ENCODE measurements around the gene SPOCD1. TPM values are rescaled to one million over a fixed set of nuclear protein-coding genes. Genes with fewer than 3 reads are reported as not detected.

The SPOCD1 gene
- polyA plus RNA-seq, 3 donors, result not detected

- Histone ChIP-seq H3K4me1 (ENCODE audit: control insufficient read depth in 1 of 2, insufficient read depth in 2 of 2, low read length in 2 of 2) (peaks cover 8 to 18% of the 10 kb centered on the region in 2 donors), H2AFZ (ENCODE audit: insufficient read depth, low read depth, low read length, poor library complexity, severe bottlenecking) (no peak overlapping the region), H3K9ac (ENCODE audit: insufficient read depth, low read length, poor library complexity, severe bottlenecking) (no peak overlapping the region), H3K27ac (ENCODE audit: low read depth in 1 of 2, low read length in 2 of 2) (no peak overlapping the region), H4K20me1 (ENCODE audit: insufficient read depth, low read length) (no peaks in the 10 kb centered on the region), H3K79me2 (ENCODE audit: insufficient read depth, low read length) (no peaks in the 10 kb centered on the region), H3K9me3 (replicated peaks in 1 of 2; ENCODE audit: control insufficient read depth in 1 of 2, insufficient read depth in 1 of 2, low read length in 2 of 2) (no peaks in the 10 kb centered on the region), H3K4me3 (replicated peaks in 1 of 3; ENCODE audit: low read depth in 2 of 3, low read length in 3 of 3) (no peak overlapping the region), H3K27me3 (ENCODE audit: control insufficient read depth in 2 of 2, insufficient read depth in 2 of 2, low read length in 2 of 2) (no peaks in the 10 kb centered on the region), H3K4me2 (replicated peaks; ENCODE audit: extremely low read depth, low read length, poor library complexity, severe bottlenecking) (no peak overlapping the region), H3K36me3 (replicated peaks in 1 of 2; ENCODE audit: control insufficient read depth in 1 of 2, insufficient read depth in 2 of 2, low read length in 2 of 2) (no peaks in the 10 kb centered on the region)
- intact Hi-C loops (cut with micrococcal nuclease), result loop anchor here in 1 of 2 donors (10.0 kb wide), 1 partner anchor 227 kb away; no protein-coding TSS in a partner anchor
- H3K27ac Mint-ChIP-seq, result peak overlapping the region in 1 of 7 donors; percentile 7
- peaks cover 5 to 14% (median 13%) of the 10 kb centered on the region in 3 donors for H3K27me3 Mint-ChIP-seq (ENCODE audit: low read depth in 3 of 3)
- H3K9me3 Mint-ChIP-seq, result no peaks in the 10 kb centered on the region
- TF ChIP-seq CTCF (IDR thresholded peaks at IDR 0.05), result no peak
- no peak overlapping the region for H3K4me3 Mint-ChIP-seq
- 86% methylated on average over 8 of the region's 11 CpGs for WGBS (ENCODE audit: insufficient coverage)
- no peaks in the 10 kb centered on the region for H3K36me3 Mint-ChIP-seq
- H3K4me1 Mint-ChIP-seq, result peaks cover 8% of the 10 kb centered on the region
- DNase-seq, result no peak
Measured at GRCh38 chr1:31792116-31792515, 23.7 kb downstream of the SPOCD1 start.

DNA sequence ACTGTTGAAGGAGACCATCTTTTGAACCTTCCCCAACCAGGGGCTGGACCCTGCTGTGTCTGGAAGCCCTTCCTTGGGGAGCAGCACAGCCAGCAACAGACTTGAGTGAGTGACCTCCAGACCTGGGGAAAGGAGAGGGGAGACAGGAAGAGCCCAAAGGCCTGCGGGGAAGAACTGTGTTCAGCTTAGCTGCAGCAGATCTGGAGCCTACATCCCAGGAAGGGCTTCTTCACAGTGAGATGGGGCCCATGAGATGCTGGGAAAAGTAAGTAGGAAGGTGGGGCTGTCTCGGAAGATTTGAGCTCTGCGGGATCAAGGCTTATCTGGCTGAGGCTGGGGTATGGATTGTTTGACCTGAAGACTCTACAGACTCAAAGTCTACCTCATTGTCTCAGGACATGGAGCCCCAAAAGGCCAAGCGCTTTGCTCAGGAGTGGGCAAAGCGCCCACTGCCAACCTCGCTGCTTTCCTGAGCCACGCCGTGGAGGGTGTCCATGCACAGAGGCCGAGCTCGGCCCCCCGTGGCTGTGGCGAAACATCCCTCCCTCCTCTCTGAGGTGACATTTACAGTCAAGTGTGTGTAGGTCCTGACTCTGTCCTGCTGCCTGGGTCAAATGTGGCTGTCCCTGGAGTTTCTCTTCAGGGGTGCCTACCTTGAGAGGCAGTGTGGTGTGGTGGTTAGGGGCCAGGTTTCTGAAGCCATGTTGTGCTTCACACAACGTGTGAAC, 24.5 kb downstream of the SPOCD1 start:
- no peak for TF ChIP-seq CTCF (IDR thresholded peaks at IDR 0.05)
- 93% methylated on average over 6 of the region's 13 CpGs for WGBS (ENCODE audit: insufficient coverage)
- peaks cover 8% of the 10 kb centered on the region for H3K4me1 Mint-ChIP-seq
- Histone ChIP-seq H3K4me2 (replicated peaks; ENCODE audit: extremely low read depth, low read length, poor library complexity, severe bottlenecking) (no peak overlapping the region), H3K36me3 (replicated peaks in 1 of 2; ENCODE audit: control insufficient read depth in 1 of 2, insufficient read depth in 2 of 2, low read length in 2 of 2) (no peaks in the 10 kb centered on the region), H3K27me3 (ENCODE audit: control insufficient read depth in 2 of 2, insufficient read depth in 2 of 2, low read length in 2 of 2) (no peaks in the 10 kb centered on the region), H3K4me1 (ENCODE audit: control insufficient read depth in 1 of 2, insufficient read depth in 2 of 2, low read length in 2 of 2) (peaks cover 8 to 18% of the 10 kb centered on the region in 2 donors), H3K9me3 (replicated peaks in 1 of 2; ENCODE audit: control insufficient read depth in 1 of 2, insufficient read depth in 1 of 2, low read length in 2 of 2) (no peaks in the 10 kb centered on the region), H2AFZ (ENCODE audit: insufficient read depth, low read depth, low read length, poor library complexity, severe bottlenecking) (no peak overlapping the region), H3K79me2 (ENCODE audit: insufficient read depth, low read length) (no peaks in the 10 kb centered on the region), H3K27ac (ENCODE audit: low read depth in 1 of 2, low read length in 2 of 2) (no peak overlapping the region), H3K9ac (ENCODE audit: insufficient read depth, low read length, poor library complexity, severe bottlenecking) (no peak overlapping the region), H3K4me3 (replicated peaks in 1 of 3; ENCODE audit: low read depth in 2 of 3, low read length in 3 of 3) (no peak overlapping the region), H4K20me1 (ENCODE audit: insufficient read depth, low read length) (no peaks in the 10 kb centered on the region)
- peaks cover 2 to 13% (median 7%) of the 10 kb centered on the region in 3 donors for H3K27me3 Mint-ChIP-seq (ENCODE audit: low read depth in 3 of 3)
- no peaks in the 10 kb centered on the region for H3K36me3 Mint-ChIP-seq
- no peak overlapping the region for H3K4me3 Mint-ChIP-seq
- no peak overlapping the region for H3K27ac Mint-ChIP-seq
- no peak for DNase-seq
- H3K9me3 Mint-ChIP-seq, result no peaks in the 10 kb centered on the region
- intact Hi-C loops (cut with micrococcal nuclease), result loop anchor here in 1 of 2 donors (10.0 kb wide), 1 partner anchor 226 kb away; no protein-coding TSS in a partner anchor

Measured in CD14-positive monocyte (primary cell).